Smooth muscle cell (in vitro differentiated cells): Measurements from ENCODE around the gene NPTXR. TPM values are rescaled to one million over a fixed set of nuclear protein-coding genes. Genes with fewer than 3 reads are reported as not detected.

Experiments used
- DNase-seq: peaks from one replicate; lab custom pipeline; 2025; ENCODE audit not compliant: unreplicated experiment; lab: John Stamatoyannopoulos, UW
- H2AFZ ChIP-seq: fragments of 200-600 bp; sonication (generic); 2 replicates; pipeline ENCODE4 v1.6.0; 2016; ENCODE audit warnings: antibody characterized with exemption, low read depth, mild to moderate bottlenecking
- H3F3A ChIP-seq: fragments of 200-600 bp; sonication (generic); 2 replicates; pipeline ENCODE4 v1.6.0; 2017; ENCODE audit warnings: antibody characterized with exemption, low read depth
- H3K27ac ChIP-seq: fragments of 200-600 bp; sonication (generic); 2 replicates; pipeline ENCODE4 v1.5.1; 2016; ENCODE audit warnings: low read depth, mild to moderate bottlenecking
- H3K27me3 ChIP-seq: fragments of 200-600 bp; sonication (generic); 2 replicates; pipeline ENCODE4 v1.6.1; 2016; ENCODE audit warnings: low read depth, mild to moderate bottlenecking
- H3K36me3 ChIP-seq: fragments of 200-600 bp; sonication (generic); 2 replicates; pipeline ENCODE4 v1.5.1; 2016; ENCODE audit warnings: low read depth
- H3K4me1 ChIP-seq: fragments of 200-600 bp; sonication (generic); 2 replicates; pipeline ENCODE4 v1.5.1; 2016; ENCODE audit warnings: low read depth
- H3K4me2 ChIP-seq: fragments of 200-600 bp; sonication (generic); 2 replicates; pipeline ENCODE4 v1.6.0; 2016; ENCODE audit warnings: mild to moderate bottlenecking
- H3K4me3 ChIP-seq: fragments of 200-600 bp; sonication (generic); 2 replicates; pipeline ENCODE4 v1.5.1; 2016; ENCODE audit warnings: mild to moderate bottlenecking
- H3K79me2 ChIP-seq: fragments of 200-600 bp; sonication (generic); 2 replicates; pipeline ENCODE4 v1.6.0; 2016; ENCODE audit warnings: low read depth, mild to moderate bottlenecking
- H3K9ac ChIP-seq: fragments of 200-600 bp; sonication (generic); 2 replicates; pipeline ENCODE4 v1.6.0; 2016; ENCODE audit warnings: low read depth
- H3K9me3 ChIP-seq: fragments of 200-600 bp; sonication (generic); replicated peaks from 2 replicates; pipeline ENCODE4 v1.5.1; 2016; ENCODE audit warnings: low read depth
- H4K20me1 ChIP-seq: fragments of 200-600 bp; sonication (generic); 2 replicates; pipeline ENCODE4 v1.6.0; 2016; ENCODE audit warnings: low read depth
- CTCF ChIP-seq: fragments of 200-600 bp; sonication (generic); IDR thresholded peaks from 2 replicates; pipeline ENCODE4 v1.5.1; 2017; ENCODE audit warnings: borderline replicate concordance, mild to moderate bottlenecking, antibody characterized with exemption; ENCODE audit not compliant: insufficient read depth, poor library complexity, severe bottlenecking
- WGBS: methylation state at CpG from one replicate; pipeline ENCODE4 v1.1.7; 2016; ENCODE audit warnings: low lambda C conversion rate; 5-methylcytosine and 5-hydroxymethylcytosine counted together
- polyA plus RNA-seq: library from polyadenylated mRNA; unstranded; fragments of >200 nt; fragmentation: Nextera tagmentation; extraction: Ambion mirVana; gene quantifications from 2 replicates; pipeline ENCODE4 v1.2.1, GENCODE V29; 2016
- total RNA-seq: library from RNA; depleted of rRNA; stranded (reverse); fragments of >200 nt; gene quantifications from 2 replicates; pipeline ENCODE4 v1.2.3, GENCODE V29; 2014

The NPTXR gene
- total and polyA plus RNA-seq, 2 experiments from 2014 or later: 2.0 to 3.9 TPM

- Histone ChIP-seq H3K9me3 (no peaks in the 10 kb centered on the region), H3K79me2 (no peaks in the 10 kb centered on the region), H3K9ac (no peak overlapping the region), H3K27ac (no peak overlapping the region), H3K4me1 (no peaks in the 10 kb centered on the region), H4K20me1 (peaks cover 43% of the 10 kb centered on the region), H3F3A (no peaks in the 10 kb centered on the region), H3K36me3 (no peaks in the 10 kb centered on the region), H3K4me2 (no peak overlapping the region), H3K27me3 (no peaks in the 10 kb centered on the region), H3K4me3 (no peak overlapping the region), H2AFZ (no peak overlapping the region)
- DNase-seq: no peak
- no peak for TF ChIP-seq CTCF
- WGBS: 66% methylated on average over 13 of the region's 13 CpGs
These were observed 17.5 kb upstream of the NPTXR start for GRCh38 chr22:38861170-38861876.

- WGBS: 87% methylated on average over 20 of the region's 23 CpGs
- Histone ChIP-seq H3F3A (no peaks in the 10 kb centered on the region), H3K79me2 (no peaks in the 10 kb centered on the region), H3K9me3 (no peaks in the 10 kb centered on the region), H3K27ac (no peak overlapping the region), H3K27me3 (no peaks in the 10 kb centered on the region), H3K9ac (no peak overlapping the region), H3K4me3 (no peak overlapping the region), H2AFZ (no peak overlapping the region), H3K36me3 (no peaks in the 10 kb centered on the region), H4K20me1 (peaks cover 35% of the 10 kb centered on the region), H3K4me1 (no peaks in the 10 kb centered on the region), H3K4me2 (no peak overlapping the region)
- DNase-seq: no peak
- no peak for TF ChIP-seq CTCF
These were observed 16.7 kb upstream of the NPTXR start for GRCh38 chr22:38860283-38861169.

GRCh38 chr22:38859581-38860282 is 15.9 kb upstream of the NPTXR start:
- Histone ChIP-seq H2AFZ (no peak overlapping the region), H3F3A (no peaks in the 10 kb centered on the region), H3K36me3 (no peaks in the 10 kb centered on the region), H3K9ac (no peak overlapping the region), H3K27me3 (no peaks in the 10 kb centered on the region), H3K27ac (no peak overlapping the region), H3K4me3 (no peak overlapping the region), H3K79me2 (no peaks in the 10 kb centered on the region), H4K20me1 (peaks cover 27% of the 10 kb centered on the region), H3K4me2 (no peak overlapping the region), H3K9me3 (no peaks in the 10 kb centered on the region), H3K4me1 (no peaks in the 10 kb centered on the region)
- DNase-seq: no peak
- WGBS: 91% methylated on average over 14 of the region's 14 CpGs
- no peak for TF ChIP-seq CTCF
